ELF-1 (cell line): ENCODE data around the gene DNAH17.
"Not testable (repeated sequence)": the region's sequence is repeated elsewhere in the genome, so short reads cannot be mapped to it uniquely, and the experiment has no call there.

Source experiments
- DNase-seq: peaks from one replicate; pipeline ENCODE4 v3.0.0-alpha.2; 2016; ENCODE audit warnings: low read depth, low spot score

The DNAH17 gene

GRCh38 chr17:78479369-78479768 is 97.8 kb downstream of the DNAH17 start:
- DNase-seq, result no peak

GRCh38 chr17:78478757-78479297 is 98.4 kb downstream of the DNAH17 start:
- DNase-seq, result no peak

GRCh38 chr17:78477913-78478756 is 99.1 kb downstream of the DNAH17 start:
- no peak for DNase-seq

GRCh38 chr17:78476973-78477372 is 100.2 kb downstream of the DNAH17 start:
- DNase-seq, result peak; percentile 23

- DNase-seq, result no peak
These were observed 101.0 kb downstream of the DNAH17 start for GRCh38 chr17:78476149-78476548.

- no peak for DNase-seq
These were observed 102.0 kb downstream of the DNAH17 start for GRCh38 chr17:78475211-78475610.

- DNase-seq, result no peak
These were observed 102.5 kb downstream of the DNAH17 start for GRCh38 chr17:78474614-78475146.

GRCh38 chr17:78473951-78474613 is 103.1 kb downstream of the DNAH17 start:
- no peak for DNase-seq

GRCh38 chr17:78472035-78472905 is 104.9 kb downstream of the DNAH17 start:
- DNase-seq, result no peak

- no peak for DNase-seq
These were observed 105.6 kb downstream of the DNAH17 start for GRCh38 chr17:78471635-78472034.

GRCh38 chr17:78469443-78469842 is 107.8 kb downstream of the DNAH17 start:
- no peak for DNase-seq

- DNase-seq, result no peak
These were observed 108.8 kb downstream of the DNAH17 start for GRCh38 chr17:78468366-78468765.

GRCh38 chr17:78466786-78467715 is 110.1 kb downstream of the DNAH17 start:
- no peak for DNase-seq

- not testable (repeated sequence) for DNase-seq
These were observed 110.9 kb downstream of the DNAH17 start for GRCh38 chr17:78466109-78466785.

GRCh38 chr17:78462148-78462547 is 115.0 kb downstream of the DNAH17 start:
- DNase-seq, result no peak

- no peak for DNase-seq
These were observed 115.5 kb downstream of the DNAH17 start for GRCh38 chr17:78461799-78462053.

- no peak for DNase-seq
These were observed 116.0 kb downstream of the DNAH17 start for GRCh38 chr17:78460951-78461798.

- DNase-seq, result no peak
These were observed 117.0 kb downstream of the DNAH17 start for GRCh38 chr17:78460176-78460675.

- DNase-seq, result no peak
These were observed 117.5 kb downstream of the DNAH17 start for GRCh38 chr17:78459696-78460095.
